Transverse colon (tissue), 4 donors: ENCODE data around the gene KRT26. TPM values are rescaled to one million over a fixed set of nuclear protein-coding genes. Genes with fewer than 3 reads are reported as not detected.

Experiments used
- DNase-seq: peaks from one replicate; pipeline ENCODE4 v3.0.0-alpha.2; 2019
- H3K27ac ChIP-seq, 4 donors: fragments of 200-600 bp; sonication (generic); 2 replicates each; pipeline ENCODE4 v1.5.1; 2016 to 2018; ENCODE audit warnings: inconsistent platforms in 4 of 4
- H3K27me3 ChIP-seq: fragments of 200-600 bp; sonication (generic); 2 replicates; pipeline ENCODE4 v1.5.1; 2017; ENCODE audit warnings: inconsistent platforms
- H3K36me3 ChIP-seq, 4 donors: fragments of 200-600 bp; sonication (generic); 2 replicates each; pipeline ENCODE4 v1.5.1; 2017 to 2019; ENCODE audit warnings: inconsistent platforms in 4 of 4
- H3K4me1 ChIP-seq, 4 donors: fragments of 200-600 bp; sonication (generic); 2 replicates each; pipeline ENCODE4 v1.5.1; 2017 to 2020; ENCODE audit warnings: inconsistent platforms in 4 of 4
- H3K4me3 ChIP-seq, 4 donors: fragments of 200-600 bp; sonication (generic); 1 replicate in 1 of 4; 2 replicates in 3 of 4; pipeline versions ENCODE4 v1.5.1 to v1.6.1; 2017 to 2019; ENCODE audit warnings: inconsistent platforms in 4 of 4
- H3K9me3 ChIP-seq, 2 donors: fragments of 200-600 bp; sonication (generic); 2 replicates each; pipeline ENCODE4 v1.5.1; 2017 to 2019; ENCODE audit warnings: inconsistent platforms in 2 of 2
- EP300 ChIP-seq: sonication (generic); formaldehyde crosslinking; IDR thresholded peaks from one replicate; pipeline ENCODE4 v1.6.1; 2017; ENCODE audit warnings: antibody characterized with exemption, low read depth
- POLR2A ChIP-seq: fragments of 450-650 bp; IDR thresholded peaks from one replicate; pipeline ENCODE4 v1.6.1; 2016; ENCODE audit warnings: antibody characterized with exemption, mild to moderate bottlenecking, moderate library complexity
- POLR2AphosphoS5 ChIP-seq, 3 donors: sonication (generic); formaldehyde crosslinking; IDR thresholded peaks; one replicate each; pipeline ENCODE4 v1.6.1; 2016; ENCODE audit warnings: antibody characterized with exemption in 3 of 3
- WGBS, 2 donors: methylation state at CpG; one replicate each; pipeline ENCODE4 v1.1.5; 2018; ENCODE audit warnings: low coverage in 1 of 2; 5-methylcytosine and 5-hydroxymethylcytosine counted together
- in situ Hi-C, 4 donors: fragments of 200-750 bp; cut with MboI; loops; one replicate each; pipeline versions ENCODE4 v1.15.0 to v1.15.1; 2017; ENCODE audit warnings: low sequenced_read_pairs in 3 of 4, low pct_ligation_motif_present in 1 of 4, low pct_unique_long_range_greater_than_20kb in 1 of 4
- intact Hi-C: fragments of 100-400 bp; cut with DNase I; formaldehyde crosslinking; loops from one replicate; pipeline ENCODE4 v1.15.1; 2023; ENCODE audit warnings: low total_unique reads
- total RNA-seq, 4 donors: library from RNA; depleted of rRNA; stranded (reverse); fragments of >200 nt; gene quantifications; one replicate each; pipeline ENCODE4 v1.1.0, GENCODE V29; 2016
- TF ChIP-seq, protein P1 (sequence below), 5 experiments: fragments of 200-600 bp in 3 of 5; fragments of 450-650 bp in 2 of 5; sonication (generic) in 3 of 5; IDR thresholded peaks; 1 replicate in 2 of 5; 2 replicates in 3 of 5; pipeline ENCODE4 v1.5.1; 2016 to 2017; ENCODE audit warnings: antibody characterized with exemption in 5 of 5, inconsistent platforms in 3 of 5, mild to moderate bottlenecking in 2 of 5, moderate library complexity in 1 of 5

Gene KRT26
- total RNA-seq, 4 donors from 2014 or later = not detected

DNA sequence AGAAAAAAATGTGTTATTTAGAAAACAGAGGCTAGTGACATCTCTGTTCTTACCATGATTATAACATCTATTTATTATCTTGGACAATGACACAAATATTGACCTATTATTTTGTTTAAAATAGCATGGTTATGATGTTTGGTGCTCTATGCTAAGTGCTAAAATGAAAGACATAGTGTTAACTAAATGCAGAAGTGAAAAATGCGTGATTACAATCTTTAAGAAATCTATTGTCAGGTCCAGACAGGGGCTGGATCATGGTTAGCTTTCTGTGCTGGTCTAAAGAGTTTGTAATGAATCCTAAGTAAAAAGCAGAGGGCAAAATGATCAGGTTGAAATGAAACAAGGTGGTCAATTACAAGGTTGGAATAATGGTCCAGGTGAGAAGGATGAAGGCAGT lies 28.4 kb upstream of the KRT26 start:
- intact Hi-C loops = loop anchor here (10.0 kb wide), 1 partner anchor 864 kb away; no protein-coding TSS in a partner anchor
- DNase-seq = no peak
- H3K9me3 ChIP-seq = no peaks in the 10 kb centered on the region
- no peak overlapping the region for H3K27ac ChIP-seq
- H3K4me3 ChIP-seq = no peak overlapping the region
- H3K36me3 ChIP-seq = no peaks in the 10 kb centered on the region
- TF ChIP-seq POLR2A (no peak), EP300 (no peak), POLR2AphosphoS5 (IDR thresholded peaks at IDR 0.05) (no peak)
- TF ChIP-seq, protein P1, sequence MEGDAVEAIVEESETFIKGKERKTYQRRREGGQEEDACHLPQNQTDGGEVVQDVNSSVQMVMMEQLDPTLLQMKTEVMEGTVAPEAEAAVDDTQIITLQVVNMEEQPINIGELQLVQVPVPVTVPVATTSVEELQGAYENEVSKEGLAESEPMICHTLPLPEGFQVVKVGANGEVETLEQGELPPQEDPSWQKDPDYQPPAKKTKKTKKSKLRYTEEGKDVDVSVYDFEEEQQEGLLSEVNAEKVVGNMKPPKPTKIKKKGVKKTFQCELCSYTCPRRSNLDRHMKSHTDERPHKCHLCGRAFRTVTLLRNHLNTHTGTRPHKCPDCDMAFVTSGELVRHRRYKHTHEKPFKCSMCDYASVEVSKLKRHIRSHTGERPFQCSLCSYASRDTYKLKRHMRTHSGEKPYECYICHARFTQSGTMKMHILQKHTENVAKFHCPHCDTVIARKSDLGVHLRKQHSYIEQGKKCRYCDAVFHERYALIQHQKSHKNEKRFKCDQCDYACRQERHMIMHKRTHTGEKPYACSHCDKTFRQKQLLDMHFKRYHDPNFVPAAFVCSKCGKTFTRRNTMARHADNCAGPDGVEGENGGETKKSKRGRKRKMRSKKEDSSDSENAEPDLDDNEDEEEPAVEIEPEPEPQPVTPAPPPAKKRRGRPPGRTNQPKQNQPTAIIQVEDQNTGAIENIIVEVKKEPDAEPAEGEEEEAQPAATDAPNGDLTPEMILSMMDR (IDR thresholded peaks at IDR 0.05) = no peak
- H3K4me1 ChIP-seq = peaks cover 0 to 5% (median 1%) of the 10 kb centered on the region in 4 donors
- WGBS, 2 donors = 60 to 74% methylated on average over 1 of the region's 1 CpG
- H3K27me3 ChIP-seq = peaks cover 78% of the 10 kb centered on the region
- in situ Hi-C loops = loop anchor here in 3 of 4 donors (10.0 to 25.0 kb wide), 3 partner anchors 537 to 864 kb away; no protein-coding TSS in a partner anchor

DNA sequence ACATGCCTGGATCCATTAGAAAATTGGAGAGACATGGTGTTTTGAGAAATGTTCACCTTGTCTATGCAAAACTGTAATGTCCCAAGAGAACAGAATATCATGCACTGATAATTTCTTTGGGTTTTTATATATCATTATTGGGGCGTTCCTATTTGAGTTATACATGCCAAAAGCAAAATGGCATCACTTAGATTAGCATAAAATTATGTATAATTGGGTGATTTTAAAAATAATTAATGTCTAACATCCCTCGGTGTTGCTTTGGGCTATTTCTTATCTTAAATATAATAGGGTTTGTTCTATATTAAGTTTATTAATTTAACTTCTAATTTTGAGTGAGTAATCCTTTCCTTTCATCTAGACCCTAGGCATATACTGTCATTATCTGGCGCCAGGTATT lies 27.9 kb upstream of the KRT26 start, which contains the start of gene KRT28:
KRT28 (minus strand) TSS at position 101 of the 400 bp plus-strand sequence; CDS start at position 35, 66 bp downstream.
- TF ChIP-seq POLR2AphosphoS5 (IDR thresholded peaks at IDR 0.05) = no peak
- TF ChIP-seq, protein P1 (IDR thresholded peaks at IDR 0.05) = no peak
- TF ChIP-seq EP300 = no peak
- TF ChIP-seq POLR2A = no peak
- DNase-seq = no peak
- H3K4me1 ChIP-seq = peaks cover 0 to 5% (median 1%) of the 10 kb centered on the region in 4 donors
- H3K9me3 ChIP-seq = no peaks in the 10 kb centered on the region
- in situ Hi-C loops (loop anchor here (10.0 to 25.0 kb wide), 5 partner anchors 185 to 865 kb away; no protein-coding TSS in a partner anchor), intact Hi-C loops (loop anchor here (10.0 kb wide), 1 partner anchor 865 kb away; no protein-coding TSS in a partner anchor)
- no peaks in the 10 kb centered on the region for H3K36me3 ChIP-seq
- no peak within 1 kb of the TSS for H3K27ac ChIP-seq
- peaks cover 78% of the 10 kb centered on the region for H3K27me3 ChIP-seq
- H3K4me3 ChIP-seq = no peak within 1 kb of the TSS
- 78 to 83% methylated on average over 3 of the region's 3 CpGs for WGBS, 2 donors

DNA sequence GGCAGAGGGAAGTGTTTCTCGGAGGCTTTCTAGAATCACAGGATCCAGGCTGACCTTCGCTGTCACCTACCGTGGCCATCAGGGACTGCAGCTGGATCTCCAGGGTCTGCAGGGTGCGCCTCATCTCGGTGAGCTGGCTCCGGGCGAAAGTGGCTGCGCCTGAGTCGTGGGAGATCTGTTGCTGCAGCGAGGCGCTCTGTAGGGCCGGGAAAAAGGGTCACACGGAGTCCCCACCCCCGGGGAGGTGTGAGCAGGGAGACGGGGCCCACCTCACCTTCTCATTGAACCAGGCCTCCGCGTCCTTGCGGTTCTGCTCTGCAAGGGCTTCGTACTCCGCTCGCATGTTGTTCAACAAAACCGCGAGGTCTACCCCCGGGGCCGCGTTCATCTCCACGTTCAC lies 24.8 kb upstream of the KRT26 start:
- DNase-seq = no peak
- TF ChIP-seq POLR2A = no peak
- TF ChIP-seq POLR2AphosphoS5 (IDR thresholded peaks at IDR 0.05) = no peak
- TF ChIP-seq EP300 = no peak
- TF ChIP-seq, protein P1 (IDR thresholded peaks at IDR 0.05) = no peak
- no peaks in the 10 kb centered on the region for H3K9me3 ChIP-seq
- H3K4me1 ChIP-seq = no peaks in the 10 kb centered on the region
- in situ Hi-C loops = loop anchor here in 3 of 4 donors (10.0 to 25.0 kb wide), 2 partner anchors 182 to 185 kb away; no protein-coding TSS in a partner anchor
- H3K36me3 ChIP-seq = no peaks in the 10 kb centered on the region
- 86% methylated on average over 27 of the region's 27 CpGs; no CpG with 5 or more reads in 1 of the 2 donors for WGBS, 2 donors
- intact Hi-C loops = no loop called here
- peaks cover 78% of the 10 kb centered on the region for H3K27me3 ChIP-seq
- no peak overlapping the region for H3K27ac ChIP-seq
- H3K4me3 ChIP-seq = no peak overlapping the region

DNA sequence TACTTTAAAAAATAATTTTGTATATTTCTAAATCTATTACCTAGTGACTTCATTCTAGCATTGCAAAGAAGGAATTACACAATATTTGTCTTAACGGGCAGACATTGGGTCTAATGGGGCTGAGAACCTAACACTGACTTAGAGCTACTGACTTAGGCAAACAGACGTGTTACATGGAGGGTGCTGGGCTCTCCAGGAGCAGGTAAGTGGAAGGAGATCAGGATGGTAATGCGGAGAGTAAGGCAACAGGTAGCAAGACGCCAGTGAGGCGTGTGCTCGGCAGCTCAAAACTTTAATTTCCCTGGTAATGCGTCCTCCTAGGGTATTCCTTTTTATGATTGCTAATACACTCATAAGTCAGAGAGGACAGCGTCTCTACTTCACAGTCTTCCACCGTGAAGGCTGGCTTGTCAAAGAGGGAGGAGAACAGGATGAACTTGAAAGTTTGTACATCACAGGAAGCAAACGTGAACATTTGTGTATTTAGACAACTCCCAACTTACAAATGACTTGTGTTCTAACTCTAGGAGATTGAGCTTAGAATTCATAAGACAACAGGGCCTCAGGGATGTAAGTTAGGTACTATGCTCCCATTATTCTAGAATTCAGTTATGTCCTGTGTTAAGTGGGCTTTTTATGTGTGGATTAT lies 23.1 kb upstream of the KRT26 start:
- intact Hi-C loops (no loop called here), in situ Hi-C loops (loop anchor here in 3 of 4 donors (10.0 to 25.0 kb wide), 2 partner anchors 180 to 183 kb away; no protein-coding TSS in a partner anchor)
- no peak for DNase-seq
- H3K4me1 ChIP-seq = no peaks in the 10 kb centered on the region
- no peaks in the 10 kb centered on the region for H3K9me3 ChIP-seq
- no peak overlapping the region for H3K27ac ChIP-seq
- no peaks in the 10 kb centered on the region for H3K36me3 ChIP-seq
- TF ChIP-seq, protein P1 (IDR thresholded peaks at IDR 0.05) = no peak
- TF ChIP-seq POLR2A (no peak), EP300 (no peak), POLR2AphosphoS5 (IDR thresholded peaks at IDR 0.05) (no peak)
- no peak overlapping the region for H3K4me3 ChIP-seq
- H3K27me3 ChIP-seq = peaks cover 65% of the 10 kb centered on the region
- 48 to 67% methylated on average over 6 to 10 of the region's 10 CpGs for WGBS, 2 donors
